Measurements from ENCODE around the gene SLC44A5.

DNA sequence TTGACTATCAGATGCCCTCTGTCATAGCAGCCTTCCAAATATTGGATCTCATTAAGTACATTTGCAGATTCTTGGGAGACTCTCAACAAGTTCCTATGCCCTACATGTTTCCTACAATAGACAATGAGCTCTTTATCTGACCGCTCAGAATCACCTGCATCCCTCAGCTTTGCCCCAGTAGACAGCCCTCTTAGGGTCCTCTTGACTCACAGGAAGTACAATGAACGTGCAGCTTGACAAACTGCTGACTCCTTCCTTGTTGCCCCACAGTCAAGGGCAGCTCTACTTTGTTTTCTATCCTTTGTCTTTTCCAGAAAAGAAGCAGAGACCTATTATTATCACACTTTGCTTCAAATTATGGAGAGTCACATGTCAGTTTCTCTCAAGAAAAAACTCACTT lies 27.6 kb downstream of the SLC44A5 start:
- TF ChIP-seq, protein P1, sequence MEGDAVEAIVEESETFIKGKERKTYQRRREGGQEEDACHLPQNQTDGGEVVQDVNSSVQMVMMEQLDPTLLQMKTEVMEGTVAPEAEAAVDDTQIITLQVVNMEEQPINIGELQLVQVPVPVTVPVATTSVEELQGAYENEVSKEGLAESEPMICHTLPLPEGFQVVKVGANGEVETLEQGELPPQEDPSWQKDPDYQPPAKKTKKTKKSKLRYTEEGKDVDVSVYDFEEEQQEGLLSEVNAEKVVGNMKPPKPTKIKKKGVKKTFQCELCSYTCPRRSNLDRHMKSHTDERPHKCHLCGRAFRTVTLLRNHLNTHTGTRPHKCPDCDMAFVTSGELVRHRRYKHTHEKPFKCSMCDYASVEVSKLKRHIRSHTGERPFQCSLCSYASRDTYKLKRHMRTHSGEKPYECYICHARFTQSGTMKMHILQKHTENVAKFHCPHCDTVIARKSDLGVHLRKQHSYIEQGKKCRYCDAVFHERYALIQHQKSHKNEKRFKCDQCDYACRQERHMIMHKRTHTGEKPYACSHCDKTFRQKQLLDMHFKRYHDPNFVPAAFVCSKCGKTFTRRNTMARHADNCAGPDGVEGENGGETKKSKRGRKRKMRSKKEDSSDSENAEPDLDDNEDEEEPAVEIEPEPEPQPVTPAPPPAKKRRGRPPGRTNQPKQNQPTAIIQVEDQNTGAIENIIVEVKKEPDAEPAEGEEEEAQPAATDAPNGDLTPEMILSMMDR (conservative IDR thresholded peaks at IDR 0.05; ENCODE audit: low read depth, low read length): no peak
- TF ChIP-seq EZH2 (IDR thresholded peaks at IDR 0.05; ENCODE audit: borderline replicate concordance, low read depth, low read length, poor library complexity, severe bottlenecking): no peak
